NCI-H524 treated with DMSO at 0.1 percent for 48 hours (cell line): ENCODE data around the gene CCBE1.
"Not testable (repeated sequence)": the region's sequence is repeated elsewhere in the genome, so short reads cannot be mapped to it uniquely, and the experiment has no call there.

Experiments used
- DNase-seq: peaks from one replicate; lab custom pipeline; 2025; lab: John Stamatoyannopoulos, UW

CCBE1 gene

DNA sequence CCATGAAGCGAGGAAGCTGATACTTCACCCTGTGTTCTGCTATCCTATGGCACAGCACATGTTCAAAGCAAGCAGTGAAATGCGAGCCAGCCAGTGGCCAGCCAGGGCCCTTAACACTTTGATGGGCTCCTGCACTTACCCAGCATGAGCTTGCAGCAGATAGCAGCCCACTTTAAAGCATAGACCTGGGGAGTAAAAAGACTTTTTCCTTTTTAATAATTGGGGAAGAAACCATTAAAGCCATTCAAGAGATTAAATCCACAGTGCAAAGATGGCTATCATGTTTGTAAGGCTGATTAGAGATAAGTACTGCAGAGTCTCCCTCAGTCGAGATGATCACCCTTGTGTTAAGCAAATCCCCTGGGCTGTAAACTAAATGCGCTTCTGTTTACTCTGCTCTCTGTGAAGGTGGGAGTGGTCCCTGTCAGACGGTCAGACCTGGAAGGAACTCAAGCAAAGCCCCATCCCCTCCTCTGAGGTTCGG lies 15.7 kb downstream of the CCBE1 start:
- peak; percentile 45 for DNase-seq

DNA sequence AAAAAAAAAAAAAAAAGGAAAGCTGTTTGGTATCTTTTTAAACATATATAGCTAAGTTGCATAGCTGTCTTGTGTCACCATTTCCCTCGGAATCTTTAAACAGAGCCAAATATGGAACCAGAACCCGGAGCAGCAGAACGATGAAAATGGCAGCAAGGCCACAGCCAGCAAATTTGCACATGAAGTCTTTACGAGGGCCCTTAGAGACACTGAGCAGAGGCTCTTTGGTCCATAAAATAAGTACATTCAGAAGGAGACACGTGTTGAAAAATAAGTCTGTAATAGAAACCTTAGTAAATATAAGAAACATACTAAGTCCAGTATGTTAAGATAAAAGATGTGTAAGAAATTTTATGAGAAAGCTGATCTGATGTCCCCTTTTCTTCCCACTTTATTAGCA lies 16.2 kb downstream of the CCBE1 start:
- DNase-seq: no peak

DNA sequence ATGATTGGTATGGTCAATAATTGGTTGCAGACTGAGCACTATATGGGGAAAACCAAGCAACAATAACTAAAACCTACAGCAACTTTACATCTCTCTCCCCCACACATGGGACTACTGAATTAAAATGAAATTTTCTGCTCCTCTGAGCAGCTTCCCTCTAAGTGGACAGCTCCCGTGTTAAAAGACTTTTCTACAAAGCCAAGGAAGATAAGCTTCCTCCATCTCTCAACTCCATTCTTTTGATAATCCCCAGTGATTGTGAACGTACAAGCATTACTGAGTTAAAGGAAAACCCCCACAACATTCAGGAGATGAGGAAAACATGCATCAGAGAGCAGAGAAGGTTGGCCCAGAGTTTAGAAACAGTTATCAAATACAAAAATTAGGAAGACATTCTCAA lies 21.9 kb downstream of the CCBE1 start:
- no peak for DNase-seq

DNA sequence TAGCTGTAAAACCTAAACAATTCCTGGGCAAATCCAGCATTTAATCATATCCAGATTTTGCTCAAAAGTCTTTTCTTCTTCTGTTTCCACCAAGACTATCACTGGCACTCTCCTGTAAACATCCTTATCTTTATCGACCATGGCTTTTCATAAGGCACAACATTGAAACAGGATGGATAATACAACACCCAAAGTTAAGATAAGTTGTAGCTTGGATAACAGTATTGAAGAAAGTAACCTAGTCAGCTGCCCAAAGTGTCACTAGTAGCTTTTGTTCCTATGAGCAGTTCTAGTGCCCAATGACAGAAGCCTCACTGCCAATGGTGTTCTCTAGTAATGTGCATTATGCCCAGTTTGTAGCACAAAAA lies 22.3 kb downstream of the CCBE1 start:
- no peak for DNase-seq

DNA sequence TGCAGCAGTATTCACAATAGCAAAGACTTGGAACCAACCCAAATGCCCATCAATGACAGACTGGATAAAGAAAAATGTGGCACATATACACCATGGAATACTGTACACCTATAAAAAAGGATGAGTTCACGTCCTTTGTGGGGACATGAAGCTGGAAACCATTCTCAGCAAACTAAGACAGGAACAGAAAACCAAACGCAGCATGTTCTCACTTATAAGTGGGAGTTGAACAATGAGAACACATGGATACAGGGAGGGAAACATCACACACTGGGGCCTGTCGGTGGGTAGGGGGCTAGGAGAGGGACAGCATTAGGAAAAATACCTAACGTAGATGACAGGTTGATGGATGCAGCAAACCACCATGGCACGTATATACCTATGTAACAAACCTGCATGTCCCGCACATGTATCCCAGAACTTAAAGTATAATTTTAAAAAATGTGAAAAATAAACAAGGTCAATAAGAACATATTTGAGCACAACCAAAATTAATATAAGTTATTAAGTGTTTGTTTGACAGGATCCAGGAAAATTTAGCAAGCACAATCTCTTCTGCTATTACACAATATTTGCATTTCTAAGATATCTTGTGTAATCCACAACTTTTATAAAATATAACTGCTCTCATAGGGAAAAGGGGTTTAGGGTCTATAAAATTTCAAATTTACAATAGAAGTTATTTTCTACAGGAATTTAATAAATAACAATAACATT lies 22.9 kb downstream of the CCBE1 start:
- DNase-seq: no peak

DNA sequence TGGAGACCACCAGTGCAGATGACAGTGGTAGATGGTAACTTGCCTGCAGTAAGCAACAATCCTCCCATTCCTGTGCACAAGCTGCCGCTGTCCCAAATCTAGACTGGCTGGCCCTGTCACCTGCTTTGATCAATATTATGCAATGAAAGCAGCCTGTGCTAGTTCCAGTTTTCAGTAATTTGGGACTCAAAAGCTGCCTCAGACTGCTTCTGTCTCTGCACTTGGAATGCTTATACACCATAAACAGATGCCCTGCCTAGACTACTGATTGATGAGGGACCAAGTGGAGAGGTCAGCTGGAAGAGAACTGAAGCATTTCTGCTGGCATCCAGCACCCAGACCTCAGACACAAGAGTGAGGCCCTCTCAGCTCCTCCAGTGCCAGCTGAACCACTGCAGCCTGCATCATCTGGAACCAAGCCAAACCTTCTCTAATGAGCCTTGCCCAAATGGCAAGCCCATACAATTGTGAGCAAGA lies 24.9 kb downstream of the CCBE1 start:
- DNase-seq: no peak

DNA sequence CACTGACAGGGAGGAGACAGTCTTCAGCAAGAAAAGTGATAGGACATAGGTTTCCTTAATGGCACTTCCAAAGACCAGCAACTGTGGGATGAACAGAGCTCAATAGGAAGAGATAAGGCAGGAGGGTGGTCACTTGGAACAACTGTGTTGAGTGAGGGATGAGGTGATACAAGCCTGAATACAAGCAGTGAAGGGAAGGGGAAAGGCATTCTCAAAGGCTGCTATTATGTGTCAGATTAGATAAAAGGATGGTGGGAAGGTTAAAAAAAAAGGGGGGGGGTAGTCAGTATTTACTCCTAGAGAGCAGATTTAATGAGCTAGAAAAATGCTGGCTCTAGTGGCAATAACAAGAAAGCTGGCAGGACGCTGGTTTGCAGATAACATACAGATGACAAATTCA lies 25.7 kb downstream of the CCBE1 start:
- no peak for DNase-seq

DNA sequence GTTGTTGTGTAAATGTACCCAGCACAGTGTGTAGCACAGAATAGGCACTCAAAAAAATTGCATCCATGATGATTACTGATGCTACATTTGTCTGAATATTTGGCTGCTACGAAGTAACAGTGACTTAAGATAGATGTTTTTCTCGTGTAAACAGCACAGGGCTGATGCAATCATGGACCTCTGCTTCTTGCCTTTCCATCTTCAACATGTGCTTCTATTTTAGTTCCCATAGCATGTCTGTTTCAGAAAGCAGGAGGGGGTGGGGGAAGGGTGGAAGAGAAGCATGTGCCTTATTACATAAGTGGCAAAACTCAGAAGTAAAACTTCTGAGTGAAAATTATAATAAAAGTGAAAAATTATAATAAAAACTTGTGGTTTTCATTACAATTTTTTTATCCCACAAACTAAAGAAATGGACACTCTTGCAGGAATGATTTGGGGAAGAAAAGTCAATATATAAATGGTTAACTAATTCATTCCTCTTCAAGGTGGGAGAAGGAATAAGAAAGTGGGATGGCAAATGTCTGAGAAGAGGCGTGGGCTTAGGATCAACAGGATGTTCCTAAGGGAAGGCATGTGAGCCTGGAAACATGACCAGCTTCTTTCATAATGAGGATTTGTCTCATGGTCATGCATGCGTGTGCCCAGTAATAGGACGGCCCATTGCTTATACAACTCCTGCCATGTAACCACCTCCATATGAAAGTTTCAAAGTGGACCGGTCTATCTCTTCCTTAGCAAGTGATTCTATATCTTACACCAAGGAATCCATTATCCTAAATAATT lies 27.2 kb downstream of the CCBE1 start:
- no peak for DNase-seq

DNA sequence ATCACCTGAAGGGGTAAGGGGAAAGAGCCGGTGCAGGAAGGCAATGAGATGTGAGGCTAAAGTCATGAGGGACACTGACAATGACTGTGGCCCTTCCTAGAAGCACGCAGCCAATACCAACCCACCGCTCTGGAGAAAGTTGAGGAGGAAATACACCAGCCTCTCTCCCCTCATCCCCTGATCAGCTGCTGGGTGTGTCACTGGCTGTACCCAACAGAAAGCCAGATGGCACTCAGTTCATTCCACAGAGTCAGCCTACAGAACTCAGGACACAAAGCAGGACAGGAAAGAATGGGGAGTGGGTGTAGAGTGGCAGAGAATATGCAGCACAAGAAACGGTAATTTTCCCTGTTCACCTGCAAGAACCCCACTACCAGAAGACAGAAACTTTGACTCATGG lies 29.7 kb downstream of the CCBE1 start:
- DNase-seq: no peak

DNA sequence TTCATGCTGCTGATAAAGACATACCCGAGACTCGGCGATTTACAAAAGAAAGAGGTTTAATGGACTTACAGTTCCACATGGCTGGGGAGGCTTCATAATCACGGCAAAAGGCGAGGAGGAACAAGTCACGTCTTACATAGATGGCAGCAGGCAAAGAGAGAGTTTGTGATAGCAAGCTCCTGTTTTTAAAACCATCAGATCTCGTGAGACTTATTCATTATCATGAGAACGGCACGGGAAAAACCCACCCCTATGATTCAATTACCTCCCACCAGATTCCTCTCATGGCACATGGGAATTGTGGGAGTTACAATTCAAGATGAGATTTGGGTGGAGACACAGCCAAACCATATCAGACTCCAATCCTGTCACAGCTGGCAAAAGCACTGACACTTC lies 31.2 kb downstream of the CCBE1 start:
- not testable (repeated sequence) for DNase-seq

DNA sequence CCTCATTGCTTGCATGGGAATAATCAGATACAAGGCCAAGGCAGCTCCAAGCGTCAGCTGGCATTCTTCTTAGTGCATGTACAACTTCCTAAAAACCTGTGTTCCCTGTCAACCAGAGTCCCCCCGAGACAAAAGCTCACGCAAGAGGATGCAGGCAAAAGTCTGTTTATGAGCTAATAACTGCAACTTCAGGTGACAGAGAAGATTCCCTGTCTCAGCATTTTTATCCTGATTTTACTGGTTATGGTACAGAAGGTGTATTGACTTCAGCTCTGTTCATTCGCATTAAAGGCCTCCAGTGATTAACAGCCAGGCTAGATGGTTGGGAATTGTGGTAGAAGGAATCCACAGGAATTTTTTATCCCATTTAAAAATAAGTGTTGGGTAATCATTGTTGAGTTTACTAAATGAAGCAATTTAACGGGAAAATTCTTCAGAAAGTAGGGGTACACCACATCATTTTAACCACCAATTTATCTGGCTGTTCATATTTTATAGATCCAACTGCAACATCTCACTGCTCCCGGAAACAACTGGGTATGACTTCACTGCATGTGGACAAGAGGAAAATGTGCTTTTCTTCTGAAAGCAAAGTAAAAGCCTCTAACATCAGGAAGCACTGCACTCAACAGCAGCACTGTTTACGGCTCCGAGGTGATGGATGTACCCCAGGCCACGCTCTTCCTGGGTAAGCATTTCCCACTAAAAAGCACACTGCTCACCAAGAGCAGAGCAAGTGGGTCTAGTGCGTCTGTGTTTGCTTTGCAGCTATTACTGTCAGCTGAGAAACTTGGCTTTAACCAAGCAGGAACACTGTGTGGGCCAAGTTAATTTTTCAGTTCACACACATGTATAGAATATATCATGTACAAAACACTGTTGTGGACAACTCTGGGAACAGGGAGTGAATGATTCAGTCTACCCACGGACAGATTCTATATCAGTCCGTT lies 31.9 kb downstream of the CCBE1 start:
- no peak for DNase-seq

DNA sequence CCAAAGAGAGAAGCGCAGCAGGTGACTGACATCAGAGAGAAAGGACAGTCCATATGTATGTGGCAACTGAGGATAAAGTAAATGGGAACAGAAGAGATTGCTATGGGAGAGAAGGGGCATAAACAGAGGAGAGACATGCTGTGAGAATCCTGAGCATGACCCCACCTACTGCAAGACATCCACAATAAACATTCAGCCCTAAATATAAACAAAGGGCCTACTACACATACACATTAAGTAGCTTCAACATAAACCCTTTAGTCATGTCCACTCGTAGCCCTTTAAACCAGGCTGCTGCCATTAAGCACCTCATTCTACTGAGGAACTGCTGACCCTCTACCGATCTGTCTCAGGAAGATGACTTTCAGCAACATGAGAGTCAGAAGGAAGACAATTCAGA lies 32.9 kb downstream of the CCBE1 start:
- no peak for DNase-seq

DNA sequence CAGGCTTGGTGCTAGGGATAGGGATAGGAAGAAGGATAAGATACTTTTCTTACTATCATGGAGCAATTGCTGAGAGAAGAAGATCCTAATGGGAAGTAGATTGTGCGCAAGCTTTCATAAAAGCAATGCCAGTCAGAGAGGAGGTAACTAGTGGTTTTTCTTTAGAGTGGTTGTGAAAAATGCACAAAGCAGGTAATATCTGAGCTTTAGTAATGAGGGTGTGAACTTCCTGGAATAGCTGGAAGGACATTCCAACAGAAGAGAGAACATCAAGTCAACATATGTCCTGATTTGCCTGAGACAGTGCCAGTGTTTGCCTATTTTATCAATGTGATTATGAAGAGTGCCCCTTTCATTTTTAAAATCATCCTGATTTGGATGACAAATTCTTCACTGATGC lies 34.1 kb downstream of the CCBE1 start:
- no peak for DNase-seq

DNA sequence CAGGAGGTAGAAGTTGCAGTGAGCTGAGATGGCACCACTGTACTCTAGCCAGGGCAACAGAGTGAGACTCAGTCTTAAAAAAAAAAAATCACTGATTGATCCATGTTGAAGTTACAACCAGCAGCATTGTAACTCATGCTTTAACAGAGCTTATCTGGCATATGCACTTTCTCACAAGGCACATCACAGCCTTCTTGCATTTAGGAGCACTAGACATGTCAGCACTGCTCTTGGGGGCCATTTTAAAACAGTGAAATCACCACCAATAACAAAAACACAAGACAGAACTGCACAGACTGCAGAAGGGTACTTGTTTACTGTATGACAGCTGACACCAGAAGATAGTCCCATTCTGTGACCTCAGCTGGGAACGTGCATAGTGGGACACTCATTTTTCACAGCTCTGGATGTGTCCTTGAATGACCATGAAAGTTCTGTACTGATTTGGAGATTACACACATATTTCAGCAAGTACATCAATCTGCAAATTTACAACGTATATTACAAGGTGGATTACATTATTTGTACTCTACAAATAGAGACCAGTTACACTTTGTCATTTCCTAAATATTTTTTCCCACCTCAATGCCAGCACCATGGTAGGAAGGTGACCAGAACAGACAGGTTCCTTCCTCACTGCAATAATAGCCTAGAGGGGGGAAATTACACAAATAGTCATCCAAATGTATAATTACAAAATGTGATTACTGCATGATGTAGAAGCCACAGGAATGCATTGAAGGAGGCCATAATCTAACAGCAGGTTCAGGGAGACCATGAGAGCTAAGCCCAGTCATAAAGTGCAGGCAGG lies 35.1 kb downstream of the CCBE1 start:
- DNase-seq: no peak

DNA sequence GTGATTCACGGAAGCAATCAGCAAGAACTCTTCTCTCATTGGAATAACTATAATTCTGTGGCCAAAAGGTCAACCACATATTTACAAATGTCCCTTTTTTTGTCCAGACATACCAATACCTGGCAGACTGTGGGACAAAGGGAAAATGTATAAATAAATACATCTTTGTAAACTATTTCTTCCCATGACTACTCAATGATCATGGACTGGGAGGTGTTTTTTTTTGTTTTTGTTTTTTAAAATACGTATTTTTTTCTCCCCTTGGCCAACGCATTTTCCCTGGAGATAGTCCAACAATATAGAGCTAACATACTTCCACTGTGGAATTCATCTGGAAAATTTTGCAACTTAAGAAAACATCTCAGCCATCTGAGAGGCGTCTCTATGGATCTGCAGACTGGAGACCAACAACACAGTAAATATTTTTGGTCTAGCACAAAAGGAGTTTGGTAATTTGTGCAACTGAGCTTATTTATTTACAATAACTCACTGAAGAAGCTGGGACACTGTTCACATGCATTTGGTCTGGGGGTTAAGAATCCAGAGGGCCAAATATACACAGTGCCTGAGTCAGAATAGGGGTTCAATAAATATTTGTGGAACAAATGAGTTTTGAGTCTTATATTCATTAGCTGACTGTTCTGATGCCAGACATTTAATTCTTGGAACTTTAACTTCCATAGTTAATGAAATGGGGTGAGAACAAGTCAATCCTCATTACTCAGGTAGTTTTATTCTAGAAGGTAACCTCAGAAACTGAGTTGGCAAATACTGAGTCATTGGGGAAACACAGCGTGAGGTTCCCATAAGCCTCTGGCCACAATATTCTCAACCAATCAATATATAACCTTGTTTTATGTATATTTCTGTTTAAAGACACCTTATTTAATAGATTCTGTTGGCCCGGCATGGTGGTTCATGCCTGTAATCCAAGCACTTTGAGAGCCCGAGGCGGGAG lies 36.2 kb downstream of the CCBE1 start:
- DNase-seq: no peak

DNA sequence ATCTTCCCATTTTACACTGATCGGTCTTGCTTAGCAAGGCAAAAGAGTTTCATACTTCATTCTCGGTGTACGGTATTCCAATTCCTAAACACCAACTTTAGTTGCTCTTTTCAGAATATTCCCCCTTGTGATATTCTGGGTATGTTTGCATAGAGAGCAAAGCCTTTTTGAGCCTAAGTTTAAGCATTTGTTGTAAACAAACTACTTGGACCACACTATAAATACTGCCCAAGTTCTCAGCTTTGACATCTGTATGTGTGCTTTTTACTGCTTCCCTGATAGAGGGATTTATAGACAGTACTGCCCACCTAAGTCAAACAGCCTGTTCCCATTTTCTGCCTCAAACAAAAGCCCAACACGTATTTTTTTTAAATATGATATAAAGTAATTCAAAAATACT lies 36.9 kb downstream of the CCBE1 start:
- no peak for DNase-seq

DNA sequence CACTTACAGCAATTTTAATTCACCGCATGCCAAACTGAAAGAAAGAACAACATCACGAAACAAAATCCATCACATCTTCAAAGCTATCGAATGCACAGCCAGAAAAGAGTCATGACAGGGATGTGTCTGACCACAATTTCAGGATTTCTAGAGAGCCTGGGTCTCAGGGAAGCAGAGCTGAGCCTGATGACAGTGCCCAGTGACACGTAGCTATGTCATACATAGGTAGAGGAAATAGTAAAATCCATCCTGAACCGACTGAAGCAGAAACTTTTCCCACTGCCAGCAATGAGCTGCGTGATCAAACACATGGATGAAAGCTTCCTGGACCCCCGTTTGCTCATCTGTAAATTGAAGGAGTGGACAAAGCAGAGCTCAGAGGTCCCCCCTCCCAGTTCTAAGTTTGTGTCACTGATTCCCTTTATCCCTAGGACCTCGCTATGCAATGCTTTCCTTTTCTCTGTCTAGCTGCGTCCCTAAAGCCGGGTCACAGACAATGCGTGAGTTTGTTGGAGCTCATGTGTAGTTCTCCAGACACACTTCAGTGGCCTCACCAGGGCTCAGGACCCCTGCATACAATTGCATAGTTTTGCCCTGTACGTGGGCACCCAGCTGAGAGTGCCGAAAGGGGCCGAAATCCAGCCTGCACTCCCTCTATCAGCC lies 37.6 kb downstream of the CCBE1 start:
- no peak for DNase-seq

DNA sequence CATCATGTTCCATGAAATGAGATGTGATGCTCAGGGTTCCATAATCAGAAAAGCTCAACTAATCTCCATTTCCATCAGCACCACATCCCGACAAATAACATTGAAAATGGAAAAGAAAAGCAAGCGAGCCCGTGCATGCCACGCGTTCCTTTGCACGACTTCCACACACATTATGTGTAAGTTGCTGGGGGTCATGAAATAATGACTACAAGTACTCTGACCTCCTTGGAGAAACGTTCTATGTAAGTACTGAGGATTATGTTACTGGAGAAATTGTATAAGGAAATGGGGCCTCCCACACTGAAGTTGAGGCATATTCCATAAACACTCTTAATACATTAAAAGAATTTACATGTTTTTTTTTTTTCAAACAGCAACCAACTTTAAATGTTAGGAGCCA lies 38.3 kb downstream of the CCBE1 start:
- no peak for DNase-seq

DNA sequence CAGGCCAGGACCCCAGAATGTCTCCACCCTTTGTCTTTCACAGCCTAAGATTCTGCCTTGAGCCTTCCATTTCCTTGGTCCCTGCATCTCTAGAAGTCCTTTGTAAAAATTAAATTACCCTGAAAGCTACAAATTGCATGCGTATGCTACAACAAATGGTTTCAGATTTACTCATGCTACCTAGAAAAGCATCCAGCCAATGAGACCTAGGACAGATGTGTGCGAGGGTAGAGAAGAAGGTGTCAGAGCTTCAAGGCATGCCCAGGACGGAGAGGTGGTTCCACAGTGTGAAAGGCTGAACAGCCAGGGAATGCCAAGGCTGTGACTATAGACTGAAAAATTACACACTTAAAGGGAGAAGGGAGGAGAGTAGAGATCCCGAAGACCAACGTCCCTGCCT lies 40.2 kb downstream of the CCBE1 start:
- no peak for DNase-seq

DNA sequence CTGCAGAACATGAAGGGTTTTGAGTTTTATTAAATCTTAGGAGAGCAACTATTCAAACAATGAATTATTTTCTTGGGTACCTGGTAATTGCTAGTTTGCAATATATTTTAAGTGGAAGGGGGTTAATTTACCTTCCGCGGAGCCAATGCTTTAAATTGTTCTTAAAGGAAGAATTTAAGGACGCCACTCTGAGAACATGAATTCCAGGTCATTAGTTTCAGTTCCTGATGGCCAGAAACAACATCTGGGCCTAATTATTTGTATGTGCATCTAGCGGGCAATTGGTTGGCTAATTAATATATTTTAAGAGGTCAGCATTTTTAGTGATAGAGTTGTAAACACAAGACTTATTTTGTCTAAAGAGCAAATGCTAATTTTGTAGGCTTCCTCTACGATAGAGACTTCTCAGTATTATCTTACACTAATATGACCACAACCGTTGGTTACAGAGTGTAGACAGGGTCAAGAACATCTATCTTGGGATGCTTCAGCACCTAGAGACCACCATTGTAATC lies 40.8 kb downstream of the CCBE1 start:
- DNase-seq: no peak
